ENCODE measurements around the gene MYPN. TPM values are rescaled to one million over a fixed set of nuclear protein-coding genes. Genes with fewer than 3 reads are reported as not detected.

Gene MYPN
- total and polyA plus RNA-seq, 2 donors (not counting 1 experiment from before 2014, with no cell fraction given), result not detected

GRCh38 chr10:68167586-68168189 is 58.4 kb downstream of the MYPN start:
- H3K27me3 ChIP-seq (replicated peaks in 1 of 4; ENCODE audit: control extremely low read depth in 1 of 4, control insufficient read depth in 3 of 4, insufficient read depth in 4 of 4, low read length in 3 of 4), result no peaks in the 10 kb centered on the region
- no peak overlapping the region for H3K27ac ChIP-seq (ENCODE audit: low read length in 2 of 2)
- ATAC-seq (ENCODE audit: low read depth) (no peak), DNase-seq (no peak)
- H4K20me1 ChIP-seq (ENCODE audit: control insufficient read depth, insufficient read depth, low read length, poor library complexity, severe bottlenecking), result no peaks in the 10 kb centered on the region
- TF ChIP-seq CTCF (IDR thresholded peaks at IDR 0.05) (no peak), EZH2 (IDR thresholded peaks at IDR 0.05; ENCODE audit: borderline replicate concordance, insufficient read depth, low read depth, low read length, poor library complexity, severe bottlenecking) (no peak)
- Mint-ChIP-seq H3K9me3 (ENCODE audit: insufficient read depth) (no peaks in the 10 kb centered on the region), H3K4me1 (peaks cover 4% of the 10 kb centered on the region), H3K27ac (no peak overlapping the region), H3K27me3 (no peaks in the 10 kb centered on the region), H3K4me3 (no peak overlapping the region)
- H2AFZ ChIP-seq (ENCODE audit: insufficient read depth, low read depth, low read length, poor library complexity, severe bottlenecking), result no peak overlapping the region
- no peaks in the 10 kb centered on the region for H3K36me3 ChIP-seq (replicated peaks in 1 of 2; ENCODE audit: control extremely low read depth in 1 of 2, control insufficient read depth in 1 of 2, extremely low read depth in 1 of 2, insufficient read depth in 2 of 2, low read length in 1 of 2)
- CTCF ChIA-PET, result no interaction called here
- H3K4me2 ChIP-seq (replicated peaks; ENCODE audit: low read depth, low read length, poor library complexity, severe bottlenecking), result no peak overlapping the region
- no peak overlapping the region for H3K4me3 ChIP-seq (ENCODE audit: control extremely low read depth in 1 of 5, extremely low read depth in 1 of 5, insufficient read depth in 1 of 5, low read depth in 2 of 5, low read length in 4 of 5)
- H3K9ac ChIP-seq (ENCODE audit: low read length), result no peak overlapping the region
- intact Hi-C loops (cut with micrococcal nuclease), result no loop called here
- H3K9me3 ChIP-seq (ENCODE audit: control extremely low read depth in 1 of 3, control insufficient read depth in 2 of 3, insufficient read depth in 1 of 3, low read length in 2 of 3), result no peaks in the 10 kb centered on the region
- WGBS (ENCODE audit: insufficient coverage), result 89% methylated on average over 6 of the region's 6 CpGs
- POLR2A ChIA-PET, result no interaction called here
- no peaks in the 10 kb centered on the region for H3K4me1 ChIP-seq (ENCODE audit: control insufficient read depth in 2 of 2, insufficient read depth in 2 of 2, low read length in 2 of 2)
- H3K79me2 ChIP-seq (ENCODE audit: control insufficient read depth, insufficient read depth, low read length), result no peaks in the 10 kb centered on the region

GRCh38 chr10:68171539-68172080 is 62.3 kb downstream of the MYPN start:
- ChIA-PET POLR2A (no interaction called here), CTCF (no interaction called here)
- Mint-ChIP-seq H3K27me3 (no peaks in the 10 kb centered on the region), H3K9me3 (ENCODE audit: insufficient read depth) (no peaks in the 10 kb centered on the region), H3K4me3 (no peak overlapping the region), H3K27ac (no peak overlapping the region), H3K4me1 (peaks cover 4% of the 10 kb centered on the region)
- no peaks in the 10 kb centered on the region for H3K9me3 ChIP-seq (ENCODE audit: control extremely low read depth in 1 of 3, control insufficient read depth in 2 of 3, insufficient read depth in 1 of 3, low read length in 2 of 3)
- ATAC-seq (ENCODE audit: low read depth), result no peak
- no peak overlapping the region for H3K9ac ChIP-seq (ENCODE audit: low read length)
- H3K36me3 ChIP-seq (replicated peaks in 1 of 2; ENCODE audit: control extremely low read depth in 1 of 2, control insufficient read depth in 1 of 2, extremely low read depth in 1 of 2, insufficient read depth in 2 of 2, low read length in 1 of 2), result no peaks in the 10 kb centered on the region
- no peak for TF ChIP-seq EZH2 (IDR thresholded peaks at IDR 0.05; ENCODE audit: borderline replicate concordance, insufficient read depth, low read depth, low read length, poor library complexity, severe bottlenecking)
- TF ChIP-seq CTCF (IDR thresholded peaks at IDR 0.05), result no peak
- DNase-seq, result no peak
- WGBS (ENCODE audit: insufficient coverage), result no CpG with 5 or more reads among the region's 1 CpG
- no peak overlapping the region for H3K27ac ChIP-seq (ENCODE audit: low read length in 2 of 2)
- H4K20me1 ChIP-seq (ENCODE audit: control insufficient read depth, insufficient read depth, low read length, poor library complexity, severe bottlenecking), result no peaks in the 10 kb centered on the region
- no peak overlapping the region for H3K4me2 ChIP-seq (replicated peaks; ENCODE audit: low read depth, low read length, poor library complexity, severe bottlenecking)
- no peak overlapping the region for H2AFZ ChIP-seq (ENCODE audit: insufficient read depth, low read depth, low read length, poor library complexity, severe bottlenecking)
- intact Hi-C loops (cut with micrococcal nuclease), result no loop called here
- H3K79me2 ChIP-seq (ENCODE audit: control insufficient read depth, insufficient read depth, low read length), result no peaks in the 10 kb centered on the region
- no peaks in the 10 kb centered on the region for H3K4me1 ChIP-seq (ENCODE audit: control insufficient read depth in 2 of 2, insufficient read depth in 2 of 2, low read length in 2 of 2)
- no peak overlapping the region for H3K4me3 ChIP-seq (ENCODE audit: control extremely low read depth in 1 of 5, extremely low read depth in 1 of 5, insufficient read depth in 1 of 5, low read depth in 2 of 5, low read length in 4 of 5)
- no peaks in the 10 kb centered on the region for H3K27me3 ChIP-seq (replicated peaks in 1 of 4; ENCODE audit: control extremely low read depth in 1 of 4, control insufficient read depth in 3 of 4, insufficient read depth in 4 of 4, low read length in 3 of 4)

Data from B cell (primary cell).